Astrocyte (in vitro differentiated cells and primary cell): Measurements from ENCODE around the gene ITGB1BP1. TPM values are rescaled to one million over a fixed set of nuclear protein-coding genes. Genes with fewer than 3 reads are reported as not detected.

Experiments
- DNase-seq: peaks from one replicate; pipeline ENCODE4 v3.0.0-alpha.2; 2010; ENCODE audit warnings: low read depth
- FAIRE-seq: peaks from 2 replicates; lab custom pipeline; 2011; peaks lifted over from hg19 to GRCh38; lab: Jason Lieb, UNC
- H2AFZ ChIP-seq: 2 replicates; pipeline ENCODE4 v1.6.0; 2012; ENCODE audit warnings: low read depth, low read length, inconsistent platforms
- H3K27ac ChIP-seq: 2 replicates; pipeline ENCODE4 v1.5.1; 2011; ENCODE audit warnings: low read depth, low read length, inconsistent platforms
- H3K27me3 ChIP-seq: 2 replicates; pipeline ENCODE4 v1.6.0; 2011; ENCODE audit warnings: low read length, inconsistent platforms; ENCODE audit not compliant: insufficient read depth
- H3K36me3 ChIP-seq: 2 replicates; pipeline ENCODE4 v1.5.1; 2011; ENCODE audit warnings: low read length, inconsistent platforms; ENCODE audit not compliant: insufficient read depth
- H3K4me1 ChIP-seq: 2 replicates; pipeline ENCODE4 v1.5.1; 2011; ENCODE audit warnings: low read length, inconsistent platforms; ENCODE audit not compliant: insufficient read depth
- H3K4me2 ChIP-seq: 2 replicates; pipeline ENCODE4 v1.6.0; 2012; ENCODE audit warnings: low read length, inconsistent platforms
- H3K4me3 ChIP-seq: 2 replicates; pipeline ENCODE4 v1.5.1; 2011; ENCODE audit warnings: low read depth, mild to moderate bottlenecking, low read length, inconsistent platforms; ENCODE audit not compliant: insufficient read depth
- H3K79me2 ChIP-seq: 2 replicates; pipeline ENCODE4 v1.6.0; 2012; ENCODE audit warnings: mild to moderate bottlenecking, low read length, inconsistent platforms; ENCODE audit not compliant: insufficient read depth
- H3K9ac ChIP-seq: 2 replicates; pipeline ENCODE4 v1.6.0; 2012; ENCODE audit warnings: mild to moderate bottlenecking, low read length, inconsistent platforms
- H3K9me3 ChIP-seq: 2 replicates; pipeline ENCODE4 v1.5.1; 2012; ENCODE audit warnings: low read depth, mild to moderate bottlenecking, low read length, inconsistent platforms; ENCODE audit not compliant: insufficient read depth
- H4K20me1 ChIP-seq: 2 replicates; pipeline ENCODE4 v1.6.0; 2012; ENCODE audit warnings: low read length, inconsistent platforms; ENCODE audit not compliant: insufficient read depth
- H3K27ac Mint-ChIP-seq: one replicate; pipeline ENCODE4 v1.8.0; 2021; ENCODE audit warnings: mild to moderate bottlenecking, mixed read lengths; ENCODE audit not compliant: unreplicated experiment
- H3K27me3 Mint-ChIP-seq: one replicate; pipeline ENCODE4 v1.8.0; 2021; ENCODE audit warnings: low read depth, mixed read lengths; ENCODE audit not compliant: unreplicated experiment
- H3K36me3 Mint-ChIP-seq: one replicate; pipeline ENCODE4 v1.8.0; 2021; ENCODE audit warnings: low read depth, mixed read lengths; ENCODE audit not compliant: unreplicated experiment
- H3K4me1 Mint-ChIP-seq: one replicate; pipeline ENCODE4 v1.8.0; 2021; ENCODE audit warnings: low read depth, mixed read lengths; ENCODE audit not compliant: unreplicated experiment
- H3K4me3 Mint-ChIP-seq: one replicate; pipeline ENCODE4 v1.8.0; 2021; ENCODE audit warnings: mild to moderate bottlenecking, moderate library complexity, mixed read lengths; ENCODE audit not compliant: unreplicated experiment
- H3K9me3 Mint-ChIP-seq: one replicate; pipeline ENCODE4 v1.8.0; 2021; ENCODE audit warnings: mild to moderate bottlenecking, mixed read lengths; ENCODE audit not compliant: unreplicated experiment
- EZH2 ChIP-seq: IDR thresholded peaks from 2 replicates; pipeline ENCODE4 v1.6.1; 2012; ENCODE audit warnings: mild to moderate bottlenecking, low read length, inconsistent platforms; ENCODE audit not compliant: insufficient read depth
- total RNA-seq: library from RNA; stranded (reverse); gene quantifications from 2 replicates; pipeline ENCODE4 v1.2.1, GENCODE V29; 2021
- TF ChIP-seq, protein P1 (sequence below): IDR thresholded peaks from 2 replicates; pipeline ENCODE4 v1.5.1; 2011; ENCODE audit warnings: low read depth, mild to moderate bottlenecking, inconsistent platforms, low read length, moderate library complexity; ENCODE audit not compliant: insufficient read depth

Gene ITGB1BP1
- total RNA-seq, 1 donor from 2014 or later: 126 TPM

DNA sequence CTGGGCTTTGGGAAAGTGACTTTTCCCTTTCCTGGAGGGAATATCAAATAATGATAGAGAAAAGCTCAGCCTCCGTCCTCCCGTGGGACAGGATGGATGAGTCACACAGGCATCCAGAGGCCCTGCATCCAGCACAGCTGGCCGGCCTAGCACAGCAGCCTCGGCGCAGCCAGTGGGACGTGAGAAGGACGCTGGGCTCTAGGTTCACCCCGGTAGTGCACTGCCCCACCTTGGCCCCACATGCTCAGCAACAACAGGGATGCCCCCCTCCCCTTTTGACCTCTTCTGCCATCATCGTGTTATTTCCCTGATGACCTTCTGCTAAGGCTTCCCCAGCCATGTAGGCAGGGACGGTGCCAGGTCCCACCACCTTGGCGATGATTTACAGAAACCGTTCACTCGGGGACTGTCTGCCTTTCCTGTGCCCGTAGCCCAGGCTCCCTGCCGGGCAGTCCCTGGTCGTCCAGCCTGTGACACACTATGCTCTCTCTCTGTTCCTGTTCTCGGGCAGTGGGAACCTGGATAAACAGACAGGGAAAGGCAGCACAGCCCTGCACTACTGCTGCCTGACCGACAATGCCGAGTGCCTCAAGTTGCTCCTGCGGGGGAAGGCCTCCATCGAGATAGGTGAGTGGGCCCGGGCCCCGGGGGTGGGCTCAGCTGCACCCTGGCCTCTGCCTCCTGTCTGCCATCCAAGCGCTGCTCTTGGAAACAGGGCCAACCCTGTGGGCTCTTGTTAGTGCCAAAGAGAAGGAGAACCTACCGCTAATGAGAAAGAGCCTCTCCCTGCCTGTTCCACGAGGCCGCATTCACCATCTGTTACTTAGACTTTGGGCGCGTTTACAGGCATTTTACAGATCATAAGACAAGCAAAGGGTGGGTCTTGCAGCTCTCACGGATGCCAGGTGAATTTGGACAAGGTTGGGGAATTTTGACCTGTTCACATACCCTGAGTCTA lies 44.6 kb downstream of the ITGB1BP1 start:
- Histone ChIP-seq H3K4me1 (peaks cover 44% of the 10 kb centered on the region), H3K4me2 (peak overlapping the region; percentile 55), H3K9ac (peak overlapping the region; percentile 61), H3K36me3 (peaks cover 12% of the 10 kb centered on the region), H4K20me1 (peaks cover 2% of the 10 kb centered on the region), H3K27ac (peak overlapping the region; percentile 79), H3K79me2 (no peaks in the 10 kb centered on the region), H3K4me3 (no peak overlapping the region), H3K27me3 (no peaks in the 10 kb centered on the region), H2AFZ (no peak overlapping the region), H3K9me3 (no peaks in the 10 kb centered on the region)
- Mint-ChIP-seq H3K27me3 (no peaks in the 10 kb centered on the region), H3K27ac (peak overlapping the region; percentile 91), H3K4me3 (peak overlapping the region; percentile 54), H3K36me3 (peaks cover 41% of the 10 kb centered on the region), H3K4me1 (peaks cover 47% of the 10 kb centered on the region), H3K9me3 (no peaks in the 10 kb centered on the region)
- peak; percentile 64 for DNase-seq
- TF ChIP-seq, protein P1, sequence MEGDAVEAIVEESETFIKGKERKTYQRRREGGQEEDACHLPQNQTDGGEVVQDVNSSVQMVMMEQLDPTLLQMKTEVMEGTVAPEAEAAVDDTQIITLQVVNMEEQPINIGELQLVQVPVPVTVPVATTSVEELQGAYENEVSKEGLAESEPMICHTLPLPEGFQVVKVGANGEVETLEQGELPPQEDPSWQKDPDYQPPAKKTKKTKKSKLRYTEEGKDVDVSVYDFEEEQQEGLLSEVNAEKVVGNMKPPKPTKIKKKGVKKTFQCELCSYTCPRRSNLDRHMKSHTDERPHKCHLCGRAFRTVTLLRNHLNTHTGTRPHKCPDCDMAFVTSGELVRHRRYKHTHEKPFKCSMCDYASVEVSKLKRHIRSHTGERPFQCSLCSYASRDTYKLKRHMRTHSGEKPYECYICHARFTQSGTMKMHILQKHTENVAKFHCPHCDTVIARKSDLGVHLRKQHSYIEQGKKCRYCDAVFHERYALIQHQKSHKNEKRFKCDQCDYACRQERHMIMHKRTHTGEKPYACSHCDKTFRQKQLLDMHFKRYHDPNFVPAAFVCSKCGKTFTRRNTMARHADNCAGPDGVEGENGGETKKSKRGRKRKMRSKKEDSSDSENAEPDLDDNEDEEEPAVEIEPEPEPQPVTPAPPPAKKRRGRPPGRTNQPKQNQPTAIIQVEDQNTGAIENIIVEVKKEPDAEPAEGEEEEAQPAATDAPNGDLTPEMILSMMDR: no peak
- no peak for TF ChIP-seq EZH2
- FAIRE-seq: peak; percentile 32

GRCh38 chr2:9377461-9378097 lies 45.7 kb downstream of the ITGB1BP1 start:
- H3K4me1 ChIP-seq: peaks cover 40% of the 10 kb centered on the region
- Mint-ChIP-seq H3K27ac (peak overlapping the region; percentile 87), H3K27me3 (no peaks in the 10 kb centered on the region), H3K9me3 (no peaks in the 10 kb centered on the region), H3K36me3 (peaks cover 42% of the 10 kb centered on the region), H3K4me3 (peak overlapping the region; percentile 54), H3K4me1 (peaks cover 41% of the 10 kb centered on the region)
- H3K9me3 ChIP-seq: no peaks in the 10 kb centered on the region
- H3K27me3 ChIP-seq: no peaks in the 10 kb centered on the region
- peak overlapping the region; percentile 55 for H3K4me2 ChIP-seq
- FAIRE-seq (no peak), DNase-seq (no peak)
- H4K20me1 ChIP-seq: peaks cover 2% of the 10 kb centered on the region
- H3K79me2 ChIP-seq: no peaks in the 10 kb centered on the region
- TF ChIP-seq EZH2: no peak
- TF ChIP-seq, protein P1: no peak
- H2AFZ ChIP-seq: no peak overlapping the region
- H3K9ac ChIP-seq: peak overlapping the region; percentile 61
- no peak overlapping the region for H3K4me3 ChIP-seq
- H3K27ac ChIP-seq: peak overlapping the region; percentile 79
- H3K36me3 ChIP-seq: peaks cover 10% of the 10 kb centered on the region
